Gastroesophageal sphincter (tissue), 3 donors: ENCODE measurements around the gene LMCD1.

Experiments used
- CTCF ChIP-seq, 4 experiments: fragments of 200-600 bp in 2 of 4; fragments of 450-650 bp in 2 of 4; sonication (generic) in 1 of 4; IDR thresholded peaks; one replicate each; pipeline ENCODE4 v1.5.1; 2017 to 2019; ENCODE audit warnings: antibody characterized with exemption in 4 of 4, mild to moderate bottlenecking in 2 of 4, moderate library complexity in 2 of 4
- EP300 ChIP-seq: sonication (generic); formaldehyde crosslinking; IDR thresholded peaks from one replicate; pipeline ENCODE4 v1.6.1; 2017; ENCODE audit warnings: antibody characterized with exemption, mild to moderate bottlenecking

DNA sequence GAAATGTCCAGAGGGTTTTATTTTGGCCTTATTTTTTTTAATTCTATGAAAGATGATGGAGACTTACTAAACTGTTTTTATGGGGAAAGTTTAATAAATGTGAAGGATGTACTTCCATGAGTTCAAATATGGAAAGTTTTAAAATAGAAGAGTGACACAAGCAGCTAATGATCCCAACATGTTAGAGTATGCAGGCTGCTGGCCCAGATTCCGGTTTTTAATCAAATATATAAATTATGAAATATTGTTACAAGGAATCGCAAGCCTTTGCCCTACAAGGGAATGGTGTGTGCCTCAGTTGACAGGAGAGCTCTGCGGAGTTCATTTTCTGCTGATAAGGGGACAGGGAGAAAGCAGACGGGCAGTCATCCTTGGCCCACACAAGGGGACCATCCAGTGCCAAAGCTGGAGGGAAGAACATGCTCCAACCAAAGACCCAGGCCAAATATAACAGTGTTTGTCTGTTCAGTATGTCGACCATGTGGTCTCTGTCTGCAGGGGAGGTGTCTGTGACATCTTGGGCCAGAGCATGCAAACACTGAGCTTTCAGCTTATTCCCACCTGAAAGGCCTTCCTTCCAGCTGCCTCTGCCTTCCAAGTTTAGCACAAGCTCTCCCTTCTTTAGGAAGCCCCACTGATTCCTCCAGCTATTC, 73.2 kb downstream of the LMCD1 start:
- TF ChIP-seq CTCF (IDR thresholded peaks at IDR 0.05) = no peak
- no peak for TF ChIP-seq EP300
